Right forelimb (tissue), 1 donor: ENCODE data around the gene UST.
"Not testable (repeated sequence)": the region's sequence is repeated elsewhere in the genome, so short reads cannot be mapped to it uniquely, and the experiment has no call there.

Source experiments
- DNase-seq: peaks from one replicate; pipeline ENCODE4 v3.0.0-alpha.2; 2018

UST gene

GRCh38 chr6:148840256-148840655 is 93.4 kb downstream of the UST start:
- DNase-seq, result no peak

GRCh38 chr6:148842296-148843019 is 95.6 kb downstream of the UST start:
- DNase-seq, result no peak

GRCh38 chr6:148845464-148845863 is 98.6 kb downstream of the UST start:
- no peak for DNase-seq

- no peak for DNase-seq
These were observed 100.2 kb downstream of the UST start for GRCh38 chr6:148846778-148847761.

GRCh38 chr6:148848915-148849314 is 102.1 kb downstream of the UST start:
- DNase-seq, result no peak

- DNase-seq, result not testable (repeated sequence)
These were observed 102.6 kb downstream of the UST start for GRCh38 chr6:148849449-148849848.

GRCh38 chr6:148850964-148851363 is 104.1 kb downstream of the UST start:
- no peak for DNase-seq

- no peak for DNase-seq
These were observed 105.1 kb downstream of the UST start for GRCh38 chr6:148851683-148852556.

- DNase-seq, result no peak
These were observed 105.9 kb downstream of the UST start for GRCh38 chr6:148852688-148853087.

- DNase-seq, result not testable (repeated sequence)
These were observed 106.3 kb downstream of the UST start for GRCh38 chr6:148853113-148853512.

- DNase-seq, result no peak
These were observed 107.3 kb downstream of the UST start for GRCh38 chr6:148854096-148854495.

- no peak for DNase-seq
These were observed 108.2 kb downstream of the UST start for GRCh38 chr6:148854992-148855391.

- DNase-seq, result no peak
These were observed 108.9 kb downstream of the UST start for GRCh38 chr6:148855744-148856143.

- DNase-seq, result no peak
These were observed 111.1 kb downstream of the UST start for GRCh38 chr6:148857798-148858390.

GRCh38 chr6:148864132-148864531 is 117.3 kb downstream of the UST start:
- not testable (repeated sequence) for DNase-seq

- DNase-seq, result no peak
These were observed 118.1 kb downstream of the UST start for GRCh38 chr6:148864941-148865340.

GRCh38 chr6:148866657-148867268 is 119.9 kb downstream of the UST start:
- no peak for DNase-seq

- DNase-seq, result no peak
These were observed 121.0 kb downstream of the UST start for GRCh38 chr6:148867862-148868261.

GRCh38 chr6:148868314-148868713 is 121.5 kb downstream of the UST start:
- no peak for DNase-seq

GRCh38 chr6:148868901-148869300 is 122.1 kb downstream of the UST start:
- no peak for DNase-seq

- no peak for DNase-seq
These were observed 122.8 kb downstream of the UST start for GRCh38 chr6:148869585-148869984.

- no peak for DNase-seq
These were observed 126.3 kb downstream of the UST start for GRCh38 chr6:148873154-148873553.
